Right lobe of liver (tissue), 6 donors: ENCODE measurements around the gene SDR42E2. TPM values are rescaled to one million over a fixed set of nuclear protein-coding genes. Genes with fewer than 3 reads are reported as not detected.

Source experiments
- ATAC-seq, 4 donors: fragments of 200-7000 bp; cut with Tn5 transposase; one replicate each; pipeline ENCODE4 v1.9.1; 2020; ENCODE audit warnings: mild to moderate bottlenecking in 4 of 4, moderate library complexity in 4 of 4
- DNase-seq, 3 donors: peaks; one replicate each; pipeline ENCODE4 v3.0.0-alpha.2; 2020
- H3K27ac ChIP-seq, 3 donors: fragments of 200-600 bp; one replicate each; pipeline ENCODE4 v1.8.0; 2022
- H3K27me3 ChIP-seq, 2 donors: fragments of 200-600 bp; one replicate each; pipeline ENCODE4 v1.8.0; 2022
- H3K36me3 ChIP-seq, 4 donors: fragments of 200-600 bp; sonication (generic) in 1 of 4; one replicate each; pipeline versions ENCODE4 v1.5.1 to v1.8.0; 2017 to 2022; ENCODE audit warnings: control low read depth in 1 of 4
- H3K4me1 ChIP-seq, 4 donors: fragments of 200-600 bp; sonication (generic) in 1 of 4; one replicate each; pipeline versions ENCODE4 v1.5.1 to v1.8.0; 2017 to 2022; ENCODE audit warnings: control low read depth in 1 of 4
- H3K4me3 ChIP-seq, 3 donors: fragments of 200-600 bp; one replicate each; pipeline ENCODE4 v1.8.0; 2022
- H3K9me3 ChIP-seq, 4 donors: fragments of 200-600 bp; sonication (generic) in 1 of 4; one replicate each; pipeline versions ENCODE4 v1.5.1 to v1.8.0; 2017 to 2022; ENCODE audit warnings: control low read depth in 1 of 4
- POLR2A ChIP-seq: fragments of 450-650 bp; IDR thresholded peaks from one replicate; pipeline ENCODE4 v1.6.1; 2017; ENCODE audit warnings: antibody characterized with exemption, mild to moderate bottlenecking
- WGBS: methylation state at CpG from one replicate; pipeline ENCODE4 v1.1.6; 2018; ENCODE audit warnings: low coverage, low lambda C conversion rate; ENCODE audit not compliant: insufficient coverage; ENCODE audit errors: missing lambda C conversion rate; 5-methylcytosine and 5-hydroxymethylcytosine counted together
- intact Hi-C, 2 donors: fragments of 100-400 bp; cut with DNase I; formaldehyde crosslinking; loops; one replicate each; pipeline versions ENCODE4 v1.11.2 to v1.14.1; 2022
- total RNA-seq, 6 experiments: library from RNA; depleted of rRNA in 2 of 6; stranded (reverse); fragments of >200 nt in 2 of 6; fragmentation: NEBNext Ultra II Directional in 3 of 6; extraction: Animal tissue kit (Norgen Biotek cat#: 25700) in 3 of 6; gene quantifications; one replicate each; pipeline versions ENCODE4 v1.1.0 to v1.2.4, GENCODE V29; 2016 to 2023
- TF ChIP-seq, protein P1 (sequence below), 4 donors: fragments of 200-600 bp in 3 of 4; fragments of 450-650 bp in 1 of 4; IDR thresholded peaks; one replicate each; pipeline versions ENCODE4 v1.5.1 to v1.8.0; 2016 to 2022; ENCODE audit warnings: antibody characterized with exemption in 4 of 4, mild to moderate bottlenecking in 2 of 4
- donor health status: DM: no; HTN: yes; CAD: no.
- donor health status: DM: no; HTN: no; CAD: no.
- donor health status: DM: no; HTN: no; CAD: no.
- donor health status: DM: no; HTN: yes; CAD: no.
- donor health status: DM: no; HTN: yes; CAD: no.

SDR42E2 gene
- total RNA-seq, 6 experiments from 2014 or later, result not detected

GRCh38 chr16:22229889-22230288 lies 67.6 kb downstream of the SDR42E2 start:
- Histone ChIP-seq H3K4me1 (peaks cover 0 to 12% (median 4%) of the 10 kb centered on the region in 4 donors), H3K27me3 (no peaks in the 10 kb centered on the region), H3K27ac (no peak overlapping the region), H3K9me3 (no peaks in the 10 kb centered on the region), H3K36me3 (peaks cover 0 to 7% (median 3%) of the 10 kb centered on the region in 4 donors), H3K4me3 (no peak overlapping the region)
- intact Hi-C loops, result no loop called here
- 67% methylated on average over 6 of the region's 7 CpGs for WGBS
- no peak for TF ChIP-seq POLR2A
- TF ChIP-seq, protein P1, sequence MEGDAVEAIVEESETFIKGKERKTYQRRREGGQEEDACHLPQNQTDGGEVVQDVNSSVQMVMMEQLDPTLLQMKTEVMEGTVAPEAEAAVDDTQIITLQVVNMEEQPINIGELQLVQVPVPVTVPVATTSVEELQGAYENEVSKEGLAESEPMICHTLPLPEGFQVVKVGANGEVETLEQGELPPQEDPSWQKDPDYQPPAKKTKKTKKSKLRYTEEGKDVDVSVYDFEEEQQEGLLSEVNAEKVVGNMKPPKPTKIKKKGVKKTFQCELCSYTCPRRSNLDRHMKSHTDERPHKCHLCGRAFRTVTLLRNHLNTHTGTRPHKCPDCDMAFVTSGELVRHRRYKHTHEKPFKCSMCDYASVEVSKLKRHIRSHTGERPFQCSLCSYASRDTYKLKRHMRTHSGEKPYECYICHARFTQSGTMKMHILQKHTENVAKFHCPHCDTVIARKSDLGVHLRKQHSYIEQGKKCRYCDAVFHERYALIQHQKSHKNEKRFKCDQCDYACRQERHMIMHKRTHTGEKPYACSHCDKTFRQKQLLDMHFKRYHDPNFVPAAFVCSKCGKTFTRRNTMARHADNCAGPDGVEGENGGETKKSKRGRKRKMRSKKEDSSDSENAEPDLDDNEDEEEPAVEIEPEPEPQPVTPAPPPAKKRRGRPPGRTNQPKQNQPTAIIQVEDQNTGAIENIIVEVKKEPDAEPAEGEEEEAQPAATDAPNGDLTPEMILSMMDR (IDR thresholded peaks at IDR 0.05), result no peak
- ATAC-seq (no peak), DNase-seq (no peak)

- no peaks in the 10 kb centered on the region for H3K27me3 ChIP-seq
- DNase-seq (peak; percentile 86 to 92 (median 88)), ATAC-seq (peak; percentile 87 to 96 (median 96))
- TF ChIP-seq, protein P1 (IDR thresholded peaks at IDR 0.05), result no peak
- TF ChIP-seq POLR2A, result no peak
- H3K4me3 ChIP-seq, result no peak overlapping the region
- WGBS, result 40% methylated on average over 11 of the region's 14 CpGs
- peaks cover 0 to 6% (median 0%) of the 10 kb centered on the region in 4 donors for H3K36me3 ChIP-seq
- peaks cover 0 to 12% (median 4%) of the 10 kb centered on the region in 4 donors for H3K4me1 ChIP-seq
- no peaks in the 10 kb centered on the region for H3K9me3 ChIP-seq
- intact Hi-C loops, result no loop called here
- H3K27ac ChIP-seq, result peak overlapping the region; percentile 45 to 93 (median 83)
These were observed 70.2 kb downstream of the SDR42E2 start for GRCh38 chr16:22232277-22233036.

GRCh38 chr16:22233037-22233372 lies 70.7 kb downstream of the SDR42E2 start:
- Histone ChIP-seq H3K4me3 (no peak overlapping the region), H3K27ac (peak overlapping the region in 2 of 3 donors; percentile 83 to 93), H3K4me1 (peaks cover 0 to 12% (median 4%) of the 10 kb centered on the region in 4 donors), H3K27me3 (no peaks in the 10 kb centered on the region), H3K9me3 (no peaks in the 10 kb centered on the region), H3K36me3 (peaks cover 0 to 6% (median 0%) of the 10 kb centered on the region in 4 donors)
- peak; percentile 4 to 35 (median 26) for ATAC-seq
- intact Hi-C loops, result no loop called here
- no peak for TF ChIP-seq POLR2A
- TF ChIP-seq, protein P1 (IDR thresholded peaks at IDR 0.05), result no peak
- 38% methylated on average over 6 of the region's 6 CpGs for WGBS
- DNase-seq, result no peak

- Histone ChIP-seq H3K27me3 (no peaks in the 10 kb centered on the region), H3K36me3 (no peaks in the 10 kb centered on the region), H3K27ac (no peak overlapping the region), H3K9me3 (no peaks in the 10 kb centered on the region), H3K4me1 (peaks cover 0 to 26% (median 9%) of the 10 kb centered on the region in 4 donors), H3K4me3 (no peak overlapping the region)
- intact Hi-C loops, result no loop called here
- TF ChIP-seq POLR2A, result no peak
- TF ChIP-seq, protein P1 (IDR thresholded peaks at IDR 0.05), result no peak
- ATAC-seq, result no peak
- no peak for DNase-seq
- WGBS, result 48% methylated on average over 8 of the region's 9 CpGs
These were observed 73.8 kb downstream of the SDR42E2 start for GRCh38 chr16:22235839-22236745.
